Skeletal muscle satellite cell (primary cell): ENCODE results near the gene UBE2S.
"Not testable (repeated sequence)": the region's sequence is repeated elsewhere in the genome, so short reads cannot be mapped to it uniquely, and the experiment has no call there.

Experiments
- H3K27me3 ChIP-seq: 2 replicates; pipeline ENCODE4 v1.7.0; 2013; ENCODE audit warnings: low read length; ENCODE audit not compliant: control insufficient read depth, insufficient read depth
- H3K36me3 ChIP-seq: 2 replicates; pipeline ENCODE4 v1.7.0; 2013; ENCODE audit warnings: mild to moderate bottlenecking, control low read depth, low read length; ENCODE audit not compliant: insufficient read depth
- H3K4me1 ChIP-seq: 2 replicates; pipeline ENCODE4 v1.7.0; 2013; ENCODE audit warnings: low read length; ENCODE audit not compliant: control insufficient read depth, insufficient read depth
- H3K4me2 ChIP-seq: 2 replicates; pipeline ENCODE4 v1.7.0; 2013; ENCODE audit warnings: mild to moderate bottlenecking, low read length
- H3K4me3 ChIP-seq: 2 replicates; pipeline ENCODE4 v1.7.0; 2013; ENCODE audit warnings: low read length
- H3K9ac ChIP-seq: 2 replicates; pipeline ENCODE4 v1.7.0; 2013; ENCODE audit warnings: mild to moderate bottlenecking, low read depth, low read length, moderate library complexity
- H3K9me3 ChIP-seq: replicated peaks from 2 replicates; pipeline ENCODE4 v1.7.0; 2013; ENCODE audit warnings: mild to moderate bottlenecking, control low read depth, low read length

The UBE2S gene

DNA sequence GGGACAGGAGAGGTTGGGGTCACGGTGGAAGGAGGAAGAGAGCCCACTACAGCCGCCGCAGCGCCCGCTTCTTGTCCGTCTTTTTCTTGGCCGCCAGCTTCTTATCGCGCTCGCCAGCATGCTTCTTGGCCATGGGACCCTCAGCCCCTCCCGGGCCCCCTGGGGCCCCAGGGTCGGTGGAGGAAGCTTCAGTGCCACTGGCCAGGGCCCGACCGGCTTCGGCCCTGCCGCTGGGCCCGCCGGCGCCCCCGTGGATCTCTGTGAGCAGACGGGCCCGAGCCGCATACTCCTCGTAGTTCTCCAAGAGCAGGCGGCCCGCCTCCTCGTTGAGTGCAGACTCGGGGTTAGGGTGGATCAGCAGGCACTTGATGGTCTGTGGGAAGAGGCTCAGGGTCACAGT lies 6.2 kb downstream of the UBE2S start:
- H3K36me3 ChIP-seq: peaks cover 49% of the 10 kb centered on the region
- H3K9me3 ChIP-seq: not testable (repeated sequence)

GRCh38 chr19:55400281-55401087 lies 7.1 kb downstream of the UBE2S start:
- Histone ChIP-seq H3K4me1 (peaks cover 2% of the 10 kb centered on the region), H3K27me3 (no peaks in the 10 kb centered on the region), H3K4me3 (no peak overlapping the region), H3K9me3 (no peaks in the 10 kb centered on the region), H3K9ac (no peak overlapping the region), H3K4me2 (no peak overlapping the region), H3K36me3 (peaks cover 40% of the 10 kb centered on the region)

More for the DNA sequence above, 6.2 kb downstream of the UBE2S start:
- not testable (repeated sequence) for H3K9ac ChIP-seq, H3K4me2 ChIP-seq, H3K4me3 ChIP-seq, H3K27me3 ChIP-seq
- H3K4me1 ChIP-seq: peaks cover 11% of the 10 kb centered on the region

GRCh38 chr19:55398200-55398925 lies 9.2 kb downstream of the UBE2S start:
- H3K4me3 ChIP-seq: no peak overlapping the region
- H3K9me3 ChIP-seq: no peaks in the 10 kb centered on the region
- H3K27me3 ChIP-seq: no peaks in the 10 kb centered on the region
- no peak overlapping the region for H3K4me2 ChIP-seq
- H3K4me1 ChIP-seq: no peaks in the 10 kb centered on the region
- no peak overlapping the region for H3K9ac ChIP-seq
- H3K36me3 ChIP-seq: peaks cover 28% of the 10 kb centered on the region

GRCh38 chr19:55392820-55393761 lies 14.5 kb downstream of the UBE2S start:
- H3K4me3 ChIP-seq: no peak overlapping the region
- no peaks in the 10 kb centered on the region for H3K9me3 ChIP-seq
- no peak overlapping the region for H3K9ac ChIP-seq
- H3K27me3 ChIP-seq: no peaks in the 10 kb centered on the region
- H3K36me3 ChIP-seq: peaks cover 41% of the 10 kb centered on the region
- H3K4me1 ChIP-seq: peaks cover 12% of the 10 kb centered on the region
- no peak overlapping the region for H3K4me2 ChIP-seq

GRCh38 chr19:55391702-55392615 lies 15.6 kb downstream of the UBE2S start:
- Histone ChIP-seq H3K9me3 (no peaks in the 10 kb centered on the region), H3K9ac (no peak overlapping the region), H3K4me1 (peaks cover 23% of the 10 kb centered on the region), H3K4me2 (no peak overlapping the region), H3K27me3 (no peaks in the 10 kb centered on the region), H3K36me3 (peaks cover 52% of the 10 kb centered on the region), H3K4me3 (no peak overlapping the region)

- Histone ChIP-seq H3K4me1 (peaks cover 25% of the 10 kb centered on the region), H3K27me3 (no peaks in the 10 kb centered on the region), H3K36me3 (peaks cover 59% of the 10 kb centered on the region), H3K4me2 (no peak overlapping the region), H3K9ac (no peak overlapping the region), H3K9me3 (no peaks in the 10 kb centered on the region), H3K4me3 (no peak overlapping the region)
Observed at GRCh38 chr19:55391191-55391670, 16.4 kb downstream of the UBE2S start.

DNA sequence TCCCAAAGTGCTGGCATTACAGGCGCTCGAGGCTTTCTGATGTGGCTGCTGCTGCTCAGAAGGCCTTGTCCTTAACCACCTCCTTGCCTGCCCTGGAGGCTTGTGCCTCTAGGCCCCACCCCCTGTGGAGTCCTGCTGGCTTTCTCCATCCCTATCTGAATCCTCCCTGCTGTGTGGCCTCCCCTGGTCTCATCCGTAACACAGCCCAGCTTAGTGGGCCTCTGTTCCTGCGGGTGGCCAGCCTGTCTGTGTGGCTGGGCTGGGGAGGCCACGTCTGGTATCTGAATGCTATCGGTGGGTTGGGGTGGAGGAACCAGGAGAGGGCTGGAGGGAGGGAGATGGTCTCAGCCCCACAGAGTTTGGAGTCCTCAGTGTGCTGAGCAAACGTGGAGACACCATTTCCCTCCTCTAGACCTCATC lies 17.1 kb downstream of the UBE2S start:
- no peak overlapping the region for H3K4me3 ChIP-seq
- peaks cover 61% of the 10 kb centered on the region for H3K36me3 ChIP-seq
- H3K27me3 ChIP-seq: no peaks in the 10 kb centered on the region
- H3K4me2 ChIP-seq: no peak overlapping the region
- H3K9ac ChIP-seq: no peak overlapping the region
- H3K4me1 ChIP-seq: peaks cover 25% of the 10 kb centered on the region
- H3K9me3 ChIP-seq: no peaks in the 10 kb centered on the region

- Histone ChIP-seq H3K4me2 (peak overlapping the region; percentile 96), H3K27me3 (no peaks in the 10 kb centered on the region), H3K9me3 (no peaks in the 10 kb centered on the region), H3K9ac (peak overlapping the region; percentile 99), H3K4me1 (peaks cover 30% of the 10 kb centered on the region), H3K36me3 (peaks cover 61% of the 10 kb centered on the region), H3K4me3 (peak overlapping the region; percentile 27)
Observed at GRCh38 chr19:55389386-55390317, 17.9 kb downstream of the UBE2S start.

DNA sequence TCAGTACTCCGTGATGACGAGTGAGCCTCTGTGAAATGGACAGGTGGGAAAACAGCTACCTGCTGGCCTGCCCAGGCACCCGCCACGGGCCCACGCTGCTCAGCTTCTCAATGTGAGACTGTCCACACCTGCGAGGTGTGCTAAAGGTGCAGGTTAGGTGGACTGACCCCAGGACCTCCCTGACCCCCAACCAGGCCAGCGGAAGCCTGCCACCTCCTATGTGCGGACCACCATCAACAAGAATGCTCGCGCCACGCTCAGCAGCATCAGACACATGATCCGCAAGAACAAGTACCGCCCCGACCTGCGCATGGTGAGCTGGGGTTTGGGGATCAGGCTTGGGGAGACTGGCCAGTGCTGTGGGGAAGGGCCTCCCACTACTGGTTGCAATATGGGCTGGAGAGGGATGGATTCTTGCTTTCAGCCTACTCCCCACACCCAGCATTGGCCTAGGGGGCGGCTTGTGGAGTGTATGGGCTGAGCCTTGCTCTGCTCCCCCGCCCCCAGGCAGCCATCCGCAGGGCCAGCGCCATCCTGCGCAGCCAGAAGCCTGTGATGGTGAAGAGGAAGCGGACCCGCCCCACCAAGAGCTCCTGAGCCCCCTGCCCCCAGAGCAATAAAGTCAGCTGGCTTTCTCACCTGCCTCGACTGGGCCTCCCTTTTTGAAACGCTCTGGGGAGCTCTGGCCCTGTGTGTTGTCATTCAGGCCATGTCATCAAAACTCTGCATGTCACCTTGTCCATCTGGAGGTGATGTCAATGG lies 19.7 kb downstream of the UBE2S start:
- H3K4me2 ChIP-seq: peak overlapping the region; percentile 96
- H3K27me3 ChIP-seq: no peaks in the 10 kb centered on the region
- H3K9ac ChIP-seq: peak overlapping the region; percentile 99
- H3K36me3 ChIP-seq: peaks cover 61% of the 10 kb centered on the region
- H3K4me3 ChIP-seq: peak overlapping the region; percentile 97
- H3K4me1 ChIP-seq: peaks cover 41% of the 10 kb centered on the region
- H3K9me3 ChIP-seq: no peaks in the 10 kb centered on the region
